Vagina (tissue), 2 donors: ENCODE results near the gene ZNF549.

Experiments
- CTCF ChIP-seq, 3 experiments: fragments of 450-650 bp in 2 of 3; fragments of 200-600 bp in 1 of 3; sonication (generic) in 1 of 3; IDR thresholded peaks; one replicate each; pipeline ENCODE4 v1.5.1; 2017 to 2019; ENCODE audit warnings: antibody characterized with exemption in 3 of 3, mild to moderate bottlenecking in 2 of 3, moderate library complexity in 2 of 3
- POLR2AphosphoS5 ChIP-seq, 2 donors: sonication (generic); formaldehyde crosslinking; IDR thresholded peaks; one replicate each; pipeline ENCODE4 v1.9.0; 2017; ENCODE audit warnings: antibody characterized with exemption in 2 of 2, mild to moderate bottlenecking in 2 of 2, low read depth in 1 of 2; ENCODE audit not compliant: insufficient read depth in 1 of 2

DNA sequence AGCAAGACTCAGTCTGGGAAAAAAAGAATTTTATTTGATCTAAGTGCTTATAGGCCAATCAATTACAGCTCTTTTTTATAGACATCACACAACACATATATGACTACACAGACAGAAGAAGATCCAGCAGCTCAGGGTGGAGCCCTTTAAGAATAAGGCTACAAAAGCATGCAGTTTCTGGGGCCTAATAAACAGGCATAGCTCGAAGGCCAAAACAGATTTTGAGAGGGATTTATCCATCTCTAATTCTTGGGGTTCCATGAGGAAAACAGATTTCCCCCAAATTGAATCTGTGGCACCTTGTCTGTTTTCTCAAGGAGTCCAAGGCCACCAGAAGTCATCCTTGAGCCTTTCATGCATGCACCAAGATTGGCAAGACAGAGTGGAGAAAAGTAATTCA is 36.4 kb downstream of the ZNF549 start:
- TF ChIP-seq POLR2AphosphoS5 (IDR thresholded peaks at IDR 0.05; ENCODE audit: insufficient read depth in 1 of 2, low read depth in 1 of 2), result no peak
- TF ChIP-seq CTCF (IDR thresholded peaks at IDR 0.05), result no peak
